GM18867 (cell line): ENCODE data around the gene CDH23.

ENCODE experiments used
- ATAC-seq: cut with Tn5 transposase; IDR thresholded peaks from one replicate; pipeline ENCODE4 v1.9.1; 2021; ENCODE audit warnings: mild to moderate bottlenecking, moderate library complexity; ENCODE audit not compliant: unreplicated experiment

CDH23 gene

GRCh38 chr10:71531485-71532446, 135.0 kb downstream of the CDH23 start:
- ATAC-seq = no peak

GRCh38 chr10:71532878-71533277, 136.2 kb downstream of the CDH23 start:
- no peak for ATAC-seq

GRCh38 chr10:71533936-71534335, 137.2 kb downstream of the CDH23 start:
- ATAC-seq = no peak

- ATAC-seq = no peak
Observed at GRCh38 chr10:71534568-71535194, 138.0 kb downstream of the CDH23 start.

GRCh38 chr10:71536332-71536731, 139.6 kb downstream of the CDH23 start:
- no peak for ATAC-seq

- ATAC-seq = no peak
Observed at GRCh38 chr10:71537125-71537524, 140.4 kb downstream of the CDH23 start.

GRCh38 chr10:71537681-71538080, 141.0 kb downstream of the CDH23 start:
- ATAC-seq = no peak

GRCh38 chr10:71538608-71539260, 142.0 kb downstream of the CDH23 start:
- ATAC-seq = no peak

- ATAC-seq = no peak
Observed at GRCh38 chr10:71539442-71540118, 142.9 kb downstream of the CDH23 start.

- ATAC-seq = no peak
Observed at GRCh38 chr10:71542478-71542877, 145.8 kb downstream of the CDH23 start.

- no peak for ATAC-seq
Observed at GRCh38 chr10:71543608-71544170, 147.0 kb downstream of the CDH23 start.

- no peak for ATAC-seq
Observed at GRCh38 chr10:71545001-71545400, 148.3 kb downstream of the CDH23 start.

GRCh38 chr10:71546220-71546619, 149.5 kb downstream of the CDH23 start:
- ATAC-seq = no peak

GRCh38 chr10:71547312-71547711, 150.6 kb downstream of the CDH23 start:
- ATAC-seq = no peak

- ATAC-seq = no peak
Observed at GRCh38 chr10:71547876-71548846, 151.4 kb downstream of the CDH23 start.

GRCh38 chr10:71549766-71550533, 153.2 kb downstream of the CDH23 start:
- ATAC-seq = no peak

- no peak for ATAC-seq
Observed at GRCh38 chr10:71550628-71551027, 153.9 kb downstream of the CDH23 start.

GRCh38 chr10:71551970-71552369, 155.2 kb downstream of the CDH23 start:
- ATAC-seq = no peak

GRCh38 chr10:71553432-71553831, 156.7 kb downstream of the CDH23 start:
- ATAC-seq = no peak
